Uterus (tissue), 2 donors: ENCODE data around the gene SYT9.

Experiments used
- CTCF ChIP-seq, 4 experiments: fragments of 200-600 bp in 2 of 4; fragments of 450-650 bp in 2 of 4; sonication (generic) in 2 of 4; IDR thresholded peaks; one replicate each; pipeline ENCODE4 v1.5.1; 2016 to 2019; ENCODE audit warnings: antibody characterized with exemption in 4 of 4, mild to moderate bottlenecking in 2 of 4, moderate library complexity in 1 of 4
- POLR2A ChIP-seq, 2 donors: fragments of 450-650 bp; IDR thresholded peaks; one replicate each; pipeline ENCODE4 v1.6.1; 2016; ENCODE audit warnings: antibody characterized with exemption in 2 of 2, mild to moderate bottlenecking in 1 of 2, moderate library complexity in 1 of 2

GRCh38 chr11:7383406-7383805 is 131.7 kb downstream of the SYT9 start:
- TF ChIP-seq POLR2A (IDR thresholded peaks at IDR 0.05) (no peak), CTCF (IDR thresholded peaks at IDR 0.05) (no peak)
